K562 (cell line): ENCODE measurements around the gene DCTD.

Experiments used
- AFF4 ChIP-seq: sonication (generic); formaldehyde crosslinking; IDR thresholded peaks from 2 replicates; pipeline ENCODE4 v1.8.0; 2023; ENCODE audit warnings: mild to moderate bottlenecking, missing genetic modification reagents
- HMG20A ChIP-seq: fragments of 450-650 bp; formaldehyde crosslinking; conservative IDR thresholded peaks from 2 replicates; pipeline ENCODE4 v1.4.0; 2020; ENCODE audit warnings: mild to moderate bottlenecking, mixed read lengths
- MAX ChIP-seq: sonication (generic); formaldehyde crosslinking; IDR thresholded peaks from 2 replicates; pipeline ENCODE4 v1.9.0; 2022; ENCODE audit warnings: mild to moderate bottlenecking, missing genetic modification reagents
- MXI1 ChIP-seq: IDR thresholded peaks from 2 replicates; pipeline ENCODE4 v1.6.1; 2011; ENCODE audit warnings: low read depth, mild to moderate bottlenecking, improper control_type of control experiment, low read length
- TCF7L2 ChIP-seq: fragments of 150-350 bp; IDR thresholded peaks from 2 replicates; pipeline ENCODE4 v1.6.1; 2016; ENCODE audit warnings: low read depth, mild to moderate bottlenecking, low read length, moderate library complexity
- ZBTB11 ChIP-seq, 3 experiments: fragments of 200-800 bp in 1 of 3; fragments of 250-450 bp in 1 of 3; fragments of 450-650 bp in 1 of 3; sonication (Bioruptor Pico) in 1 of 3; sonication (Bioruptor generic) in 1 of 3; formaldehyde crosslinking in 1 of 3; IDR thresholded peaks; 2 replicates each; pipeline versions ENCODE4 v1.6.1 to v1.8.0; 2016 to 2022; ENCODE audit warnings: mild to moderate bottlenecking in 2 of 3, missing genetic modification characterization in 2 of 3, missing compliant biosample characterization in 1 of 3, moderate library complexity in 1 of 3
- ZNF274 ChIP-seq: IDR thresholded peaks from 2 replicates; pipeline ENCODE4 v1.6.1; 2011; ENCODE audit warnings: low read depth, mild to moderate bottlenecking, low read length, moderate library complexity, borderline replicate concordance

DNA sequence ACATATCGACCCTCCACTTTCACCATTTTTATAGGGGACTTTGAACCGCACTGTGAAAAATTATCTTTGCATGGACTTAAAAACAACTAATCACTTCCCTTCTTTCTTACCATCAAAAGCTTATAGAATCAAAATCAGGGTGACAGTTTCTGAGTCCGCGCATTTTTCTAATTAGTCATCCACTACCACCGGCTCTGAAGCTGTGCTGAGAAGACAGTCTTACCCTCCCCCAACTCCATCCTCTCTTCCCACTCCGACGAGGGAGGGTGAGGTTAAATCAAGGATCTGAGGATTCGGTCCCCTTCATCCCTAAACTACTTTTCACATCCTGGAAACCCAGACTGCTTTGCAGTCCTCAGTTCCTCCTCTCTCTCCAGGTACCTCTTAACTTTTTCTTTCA is 4.2 kb downstream of the DCTD start:
- TF ChIP-seq ZBTB11 (CRISPR knock-in tag; IDR thresholded peaks at IDR 0.05) (no peak), MXI1 (no peak), HMG20A (CRISPR knock-in tag) (no peak), AFF4 (CRISPR knock-in tag) (no peak), ZNF274 (no peak), MAX (CRISPR knock-in tag) (no peak), TCF7L2 (no peak)
